ENCODE data around the gene PRKCH.

DNA sequence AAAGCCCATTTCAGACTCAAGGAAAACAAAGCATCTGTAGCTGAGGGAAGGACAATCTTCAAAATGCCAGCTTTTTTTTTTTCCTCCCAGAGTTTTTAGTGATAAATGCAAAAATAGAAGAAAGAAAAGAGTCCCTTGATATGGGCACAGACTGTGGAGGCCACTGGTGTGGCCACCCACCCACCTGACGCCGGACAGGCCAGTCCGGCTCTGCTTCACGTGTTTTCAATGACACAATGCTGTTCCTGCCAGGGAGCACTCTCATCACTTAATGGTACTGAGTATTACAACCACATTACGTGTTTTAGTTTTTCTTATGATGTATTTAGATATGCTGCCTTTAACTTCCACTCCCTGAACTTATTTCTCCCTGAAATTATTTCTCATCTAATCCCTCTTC lies 218.3 kb downstream of the PRKCH start:
- TF ChIP-seq EZH2 (IDR thresholded peaks at IDR 0.05) (no peak), POLR2AphosphoS5 (IDR thresholded peaks at IDR 0.05; ENCODE audit: borderline replicate concordance, low read depth, low read length) (no peak)

Data from SK-N-MC (cell line).